HepG2 (cell line): ENCODE measurements around the gene ZNF148. TPM values are rescaled to one million over a fixed set of nuclear protein-coding genes. Genes with fewer than 3 reads are reported as not detected.

Experiments
- ATAC-seq: fragments of 200-7000 bp; cut with Tn5 transposase; 3 replicates; pipeline ENCODE4 v1.9.1; 2020; ENCODE audit warnings: mild to moderate bottlenecking, moderate library complexity
- BruUV-seq: library from RNA; stranded (reverse); fragments of 400-500 nt; replicated peaks from 2 replicates; lab custom pipeline; 2021; lab: Mats Ljungman, UMichigan
- CTCF ChIA-PET: fragments of 300-600 bp; formaldehyde crosslinking; extraction: SDS; loops from one replicate; lab custom pipeline; 2021; ENCODE audit warnings: low total read pairs, inconsistent platforms, low intra/inter-chr PET ratio; lab: Yijun Ruan, JAX
- POLR2A ChIA-PET: fragments of 350-600 bp; sonication (Branson Sonifier 250); formaldehyde crosslinking; loops from one replicate; lab custom pipeline; 2020; ENCODE audit warnings: antibody characterized with exemption, inconsistent platforms; lab: Yijun Ruan, JAX
- DNase-seq: peaks from one replicate; pipeline ENCODE4 v3.0.0-alpha.2; 2015; ENCODE audit warnings: low spot score
- FAIRE-seq: peaks from 3 replicates; lab custom pipeline; 2011; peaks lifted over from hg19 to GRCh38; lab: Jason Lieb, UNC
- H2AFZ ChIP-seq: one replicate; pipeline ENCODE4 v1.6.1; 2011; ENCODE audit warnings: low read length, inconsistent platforms
- H3K27ac ChIP-seq: fragments of 300-600 bp; 3 replicates; pipeline ENCODE4 v1.8.0; 2011; ENCODE audit warnings: mixed run types, mild to moderate bottlenecking, mixed read lengths, low read length, inconsistent platforms; ENCODE audit not compliant: insufficient read depth; ENCODE audit errors: extremely low read length
- H3K27me3 ChIP-seq, 2 experiments: fragments of 200-600 bp in 1 of 2; 2 replicates in 1 of 2; 3 replicates in 1 of 2; pipeline versions ENCODE4 v1.6.0 to v1.8.0; 2011; ENCODE audit warnings: low read length in 2 of 2, mild to moderate bottlenecking in 2 of 2, moderate library complexity in 2 of 2, inconsistent platforms in 1 of 2; ENCODE audit not compliant: insufficient read depth in 2 of 2, control insufficient read depth in 1 of 2
- H3K36me3 ChIP-seq, 2 experiments: fragments of 200-600 bp in 1 of 2; replicated peaks in 1 of 2; 2 replicates in 1 of 2; 3 replicates in 1 of 2; pipeline versions ENCODE4 v1.5.1 to v1.8.0; 2011; ENCODE audit warnings: low read length in 2 of 2, inconsistent platforms in 1 of 2; ENCODE audit not compliant: insufficient read depth in 2 of 2, control insufficient read depth in 1 of 2
- H3K4me1 ChIP-seq: 2 replicates; pipeline ENCODE4 v1.5.1; 2012; ENCODE audit warnings: low read length, inconsistent platforms; ENCODE audit not compliant: insufficient read depth
- H3K4me2 ChIP-seq: 2 replicates; pipeline ENCODE4 v1.6.0; 2011; ENCODE audit warnings: low read depth, low read length, inconsistent platforms
- H3K4me3 ChIP-seq, 3 experiments: fragments of 200-600 bp in 1 of 3; sonication (generic), shearing (Covaris generic) in 1 of 3; replicated peaks in 1 of 3; 2 replicates each; pipeline ENCODE4 v1.5.1; 2011 to 2016; ENCODE audit warnings: low read length in 3 of 3, inconsistent platforms in 2 of 3, low read depth in 2 of 3, mild to moderate bottlenecking in 2 of 3, control low read depth in 1 of 3, mixed read lengths in 1 of 3; ENCODE audit not compliant: insufficient read depth in 1 of 3
- H3K79me2 ChIP-seq: one replicate; pipeline ENCODE4 v1.6.1; 2011; ENCODE audit warnings: low read length, inconsistent platforms; ENCODE audit not compliant: insufficient read depth
- H3K9ac ChIP-seq: 2 replicates; pipeline ENCODE4 v1.6.0; 2011; ENCODE audit warnings: mild to moderate bottlenecking, low read depth, low read length, inconsistent platforms; ENCODE audit not compliant: insufficient read depth
- H3K9me3 ChIP-seq: 2 replicates; pipeline ENCODE4 v1.5.1; 2012; ENCODE audit warnings: mild to moderate bottlenecking, low read length
- H4K20me1 ChIP-seq: 2 replicates; pipeline ENCODE4 v1.6.0; 2011; ENCODE audit warnings: inconsistent platforms, mild to moderate bottlenecking, low read length, moderate library complexity; ENCODE audit not compliant: insufficient read depth
- HIVEP1 ChIP-seq: sonication (generic); formaldehyde crosslinking; IDR thresholded peaks from 2 replicates; pipeline ENCODE4 v1.4.0; 2020; ENCODE audit warnings: mild to moderate bottlenecking, missing genetic modification reagents
- RAD51 ChIP-seq: fragments of 450-650 bp; IDR thresholded peaks from 2 replicates; pipeline ENCODE4 v1.6.1; 2016; ENCODE audit warnings: borderline replicate concordance
- SIX1 ChIP-seq: sonication (generic); formaldehyde crosslinking; IDR thresholded peaks from 2 replicates; pipeline ENCODE4 v1.4.0; 2020; ENCODE audit warnings: missing genetic modification reagents, borderline replicate concordance
- SNAI1 ChIP-seq: sonication (generic); formaldehyde crosslinking; IDR thresholded peaks from 2 replicates; pipeline ENCODE4 v1.5.0; 2020; ENCODE audit warnings: mild to moderate bottlenecking, missing genetic modification reagents, borderline replicate concordance
- THAP7 ChIP-seq: sonication (generic); formaldehyde crosslinking; IDR thresholded peaks from 2 replicates; pipeline ENCODE4 v1.8.1; 2023; ENCODE audit warnings: mild to moderate bottlenecking, missing genetic modification reagents
- ZC3H13 ChIP-seq: sonication (generic); formaldehyde crosslinking; IDR thresholded peaks from 2 replicates; pipeline ENCODE4 v1.8.1; 2023; ENCODE audit warnings: mild to moderate bottlenecking, missing genetic modification reagents, moderate library complexity
- ZFP82 ChIP-seq: sonication (generic); formaldehyde crosslinking; IDR thresholded peaks from 2 replicates; pipeline ENCODE4 v1.5.1; 2020; ENCODE audit warnings: mild to moderate bottlenecking, missing genetic modification reagents, borderline replicate concordance
- ZNF605 ChIP-seq: sonication (generic); formaldehyde crosslinking; IDR thresholded peaks from 2 replicates; pipeline ENCODE4 v1.8.0; 2022; ENCODE audit warnings: mild to moderate bottlenecking, missing genetic modification reagents
- ZSCAN12 ChIP-seq: sonication (generic); formaldehyde crosslinking; IDR thresholded peaks from 2 replicates; pipeline ENCODE4 v1.9.0; 2021; ENCODE audit warnings: mild to moderate bottlenecking, missing genetic modification reagents
- WGBS: methylation state at CpG from one replicate; pipeline ENCODE4 v1.1.6; 2017; ENCODE audit warnings: low lambda C conversion rate; 5-methylcytosine and 5-hydroxymethylcytosine counted together
- in situ Hi-C: cut with HindIII; loops from 2 replicates; pipeline ENCODE4 v1.10.0; 2017; ENCODE audit warnings: low pct_unique_long_range_greater_than_20kb; ENCODE audit not compliant: extremely low pct_ligation_motif_present
- intact Hi-C: fragments of 100-400 bp; cut with micrococcal nuclease; formaldehyde crosslinking; loops from one replicate; pipeline ENCODE4 v1.10.0; 2022; ENCODE audit not compliant: unreplicated experiment
- polyA plus RNA-seq, 8 experiments: library from polyadenylated mRNA; depleted of rRNA in 3 of 8; stranded (reverse) in 7 of 8; unstranded in 1 of 8; fragments of >200 nt; fragmentation: Illumina TruSeq in 4 of 8; extraction: Trizol in 4 of 8; gene quantifications; 2 replicates each; pipeline versions ENCODE4 v1.2.1 to v1.2.3, GENCODE V29; 2011 to 2016; ENCODE audit warnings: low read depth in 4 of 8, missing spikeins in 1 of 8, mixed read lengths in 1 of 8; ENCODE audit not compliant: insufficient read depth in 1 of 8
- total RNA-seq, 5 experiments: library from RNA; depleted of rRNA; stranded (reverse); fragments of >200 nt; fragmentation: Illumina TruSeq; extraction: Trizol; gene quantifications; 2 replicates each; pipeline ENCODE4 v1.2.3, GENCODE V29; 2016; ENCODE audit warnings: low read depth in 1 of 5
- TF ChIP-seq, protein P1 (sequence below), 2 experiments: fragments of 450-650 bp in 1 of 2; sonication (generic) in 1 of 2; formaldehyde crosslinking; IDR thresholded peaks; 2 replicates each; pipeline versions ENCODE4 v1.5.0 to v1.8.0; 2020 to 2022; ENCODE audit warnings: mild to moderate bottlenecking in 1 of 2, missing genetic modification reagents in 1 of 2

ZNF148 gene
- total and polyA plus RNA-seq, 2 of the 13 experiments (the other 11 are each of a cell fraction or from before 2014, with no cell fraction given): 10.6 to 36.1 TPM

DNA sequence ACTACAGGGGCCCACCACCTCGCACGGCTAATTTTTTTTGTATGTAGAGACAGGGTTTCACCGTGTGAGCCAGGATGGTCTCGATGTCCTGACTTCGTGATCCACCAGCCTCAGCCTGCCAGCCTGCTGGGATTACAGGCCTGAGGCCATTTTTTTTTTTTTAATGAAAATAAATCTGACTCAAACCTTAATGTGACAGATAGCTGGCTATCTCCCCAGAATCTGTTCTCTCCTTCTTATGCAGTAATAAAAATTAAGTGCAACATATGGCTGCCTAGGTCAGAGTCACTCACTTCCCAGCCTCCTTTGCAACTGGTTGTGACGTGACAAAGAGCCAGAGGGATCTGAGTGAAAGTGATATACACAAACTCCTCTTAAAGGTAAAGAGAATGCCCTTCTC lies 53.0 kb downstream of the ZNF148 start:
- H2AFZ ChIP-seq: no peak overlapping the region
- H3K9ac ChIP-seq: no peak overlapping the region
- peaks cover 0 to 23% of the 10 kb centered on the region in 2 experiments; a peak in 3 of 5 replicates for H3K36me3 ChIP-seq
- BruUV-seq: no TSS peak
- no peaks in the 10 kb centered on the region for H3K9me3 ChIP-seq
- no peaks in the 10 kb centered on the region for H4K20me1 ChIP-seq
- no peak overlapping the region for H3K4me2 ChIP-seq
- DNase-seq (no peak), FAIRE-seq (no peak), ATAC-seq (no peak)
- in situ Hi-C loops (no loop called here), intact Hi-C loops (no loop called here)
- TF ChIP-seq RAD51: no peak
- TF ChIP-seq ZSCAN12: no peak
- no peak for TF ChIP-seq ZFP82
- TF ChIP-seq ZC3H13 (CRISPR knock-in tag): no peak
- no peak for TF ChIP-seq ZNF605 (CRISPR knock-in tag)
- no peak for TF ChIP-seq THAP7 (CRISPR knock-in tag)
- TF ChIP-seq, protein P1, sequence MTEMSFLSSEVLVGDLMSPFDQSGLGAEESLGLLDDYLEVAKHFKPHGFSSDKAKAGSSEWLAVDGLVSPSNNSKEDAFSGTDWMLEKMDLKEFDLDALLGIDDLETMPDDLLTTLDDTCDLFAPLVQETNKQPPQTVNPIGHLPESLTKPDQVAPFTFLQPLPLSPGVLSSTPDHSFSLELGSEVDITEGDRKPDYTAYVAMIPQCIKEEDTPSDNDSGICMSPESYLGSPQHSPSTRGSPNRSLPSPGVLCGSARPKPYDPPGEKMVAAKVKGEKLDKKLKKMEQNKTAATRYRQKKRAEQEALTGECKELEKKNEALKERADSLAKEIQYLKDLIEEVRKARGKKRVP (CRISPR knock-in tag; IDR thresholded peaks at IDR 0.05): no peak
- no peak for TF ChIP-seq SNAI1 (CRISPR knock-in tag)
- TF ChIP-seq HIVEP1 (CRISPR knock-in tag): no peak
- no peak for TF ChIP-seq SIX1
- CTCF ChIA-PET: no interaction called here
- H3K27ac ChIP-seq: no peak overlapping the region
- H3K79me2 ChIP-seq: peaks cover 2% of the 10 kb centered on the region
- no peak overlapping the region for H3K4me3 ChIP-seq
- no peaks in the 10 kb centered on the region; a peak in 1 of 5 replicates for H3K27me3 ChIP-seq
- POLR2A ChIA-PET: no interaction called here
- WGBS: 95% methylated on average over 6 of the region's 6 CpGs
- no peaks in the 10 kb centered on the region for H3K4me1 ChIP-seq
